ENCODE measurements around the gene SRXN1.

GRCh38 chr20:677957-678356 lies 25.0 kb upstream of the SRXN1 start:
- TF ChIP-seq RAD21 (conservative IDR thresholded peaks at IDR 0.05) = no peak
- TF ChIP-seq, protein P1, sequence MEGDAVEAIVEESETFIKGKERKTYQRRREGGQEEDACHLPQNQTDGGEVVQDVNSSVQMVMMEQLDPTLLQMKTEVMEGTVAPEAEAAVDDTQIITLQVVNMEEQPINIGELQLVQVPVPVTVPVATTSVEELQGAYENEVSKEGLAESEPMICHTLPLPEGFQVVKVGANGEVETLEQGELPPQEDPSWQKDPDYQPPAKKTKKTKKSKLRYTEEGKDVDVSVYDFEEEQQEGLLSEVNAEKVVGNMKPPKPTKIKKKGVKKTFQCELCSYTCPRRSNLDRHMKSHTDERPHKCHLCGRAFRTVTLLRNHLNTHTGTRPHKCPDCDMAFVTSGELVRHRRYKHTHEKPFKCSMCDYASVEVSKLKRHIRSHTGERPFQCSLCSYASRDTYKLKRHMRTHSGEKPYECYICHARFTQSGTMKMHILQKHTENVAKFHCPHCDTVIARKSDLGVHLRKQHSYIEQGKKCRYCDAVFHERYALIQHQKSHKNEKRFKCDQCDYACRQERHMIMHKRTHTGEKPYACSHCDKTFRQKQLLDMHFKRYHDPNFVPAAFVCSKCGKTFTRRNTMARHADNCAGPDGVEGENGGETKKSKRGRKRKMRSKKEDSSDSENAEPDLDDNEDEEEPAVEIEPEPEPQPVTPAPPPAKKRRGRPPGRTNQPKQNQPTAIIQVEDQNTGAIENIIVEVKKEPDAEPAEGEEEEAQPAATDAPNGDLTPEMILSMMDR (IDR thresholded peaks at IDR 0.05; ENCODE audit: poor library complexity, severe bottlenecking) = no peak
